ENCODE measurements around the gene ARHGAP12.
"Not testable (repeated sequence)": the region's sequence is repeated elsewhere in the genome, so short reads cannot be mapped to it uniquely, and the experiment has no call there.

ARHGAP12 gene

DNA sequence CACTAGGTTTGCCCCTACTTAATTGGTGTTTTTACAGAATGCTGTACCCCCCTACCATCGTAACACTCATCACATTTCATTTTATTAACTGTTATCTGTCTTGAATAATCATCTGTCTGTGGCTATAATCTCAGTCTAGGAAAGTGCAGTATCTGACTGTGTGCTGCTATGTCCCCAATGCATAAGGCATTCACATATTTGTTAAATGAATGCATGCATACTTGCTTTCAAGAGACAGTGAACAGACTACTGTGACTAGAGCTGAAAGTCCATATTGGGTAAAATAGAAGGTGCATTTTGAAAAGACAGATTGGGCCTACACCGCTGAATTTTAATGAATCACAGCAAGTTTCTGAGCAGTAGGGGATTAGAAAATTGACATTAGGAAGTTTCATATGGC lies 112.3 kb downstream of the ARHGAP12 start:
- DNase-seq, result no peak

DNA sequence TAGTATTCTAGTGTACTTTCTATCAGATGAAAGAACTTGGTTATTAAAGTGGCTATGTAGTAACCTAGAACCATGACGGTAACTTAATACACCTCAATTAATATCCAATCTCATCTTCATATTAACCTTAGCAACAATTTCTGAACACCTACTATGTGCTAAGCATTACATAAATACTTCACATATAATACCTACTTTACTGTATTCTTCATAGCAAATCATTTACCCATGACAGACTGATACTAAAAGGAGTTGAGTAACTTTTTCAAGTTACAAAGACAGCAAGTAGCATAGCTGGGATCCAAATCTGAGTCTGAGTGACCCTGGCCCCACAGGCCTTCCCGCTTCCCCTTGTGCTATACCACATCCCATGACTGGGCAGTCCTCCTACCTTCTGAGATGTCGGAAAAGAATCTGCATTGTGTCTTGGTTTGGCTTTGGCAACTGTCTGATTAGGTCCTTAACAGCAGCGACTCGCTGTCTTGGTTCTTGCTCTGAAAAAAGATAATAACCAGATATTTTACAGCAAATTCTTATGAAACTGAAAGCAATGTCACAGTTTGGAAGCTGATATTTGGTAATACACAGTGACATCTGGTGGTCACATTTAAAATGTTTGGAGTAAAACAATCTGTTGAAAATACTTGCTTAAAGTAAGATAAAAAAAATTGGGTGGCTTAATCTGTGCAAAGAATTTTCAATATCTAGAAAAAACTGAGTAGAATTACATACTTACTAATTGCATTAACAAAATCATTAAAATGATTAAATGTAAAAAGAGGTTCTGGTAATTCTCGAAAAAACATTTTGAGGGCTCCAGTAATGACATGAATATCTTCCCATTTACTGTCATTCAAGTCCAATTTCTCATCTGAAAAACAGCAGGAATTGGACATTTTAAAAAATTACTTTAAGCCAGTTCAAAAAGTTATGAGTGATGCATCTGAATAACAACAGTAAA lies 120.1 kb downstream of the ARHGAP12 start:
- DNase-seq, result peak; percentile 21

DNA sequence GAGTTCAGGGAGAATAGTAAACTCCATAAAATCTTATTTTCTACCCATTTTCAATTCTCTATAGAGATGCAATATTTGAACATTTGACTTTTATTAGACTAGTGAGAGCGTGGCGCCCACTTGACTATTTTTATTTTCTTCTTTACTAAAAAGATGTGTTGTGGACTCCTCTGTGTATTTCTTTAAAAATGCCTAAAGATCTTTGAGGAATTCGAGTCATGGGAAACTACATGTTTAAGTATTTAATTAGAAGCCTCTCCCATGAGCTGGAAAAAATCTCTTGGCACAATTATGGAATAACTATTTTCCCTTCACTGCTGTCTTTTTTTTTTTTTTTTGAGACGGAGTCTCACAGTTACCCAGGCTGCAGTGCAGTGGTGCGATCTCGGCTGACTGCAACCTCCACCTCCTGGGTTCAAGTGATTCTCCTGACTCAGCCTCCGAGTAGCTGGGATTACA lies 124.2 kb downstream of the ARHGAP12 start:
- no peak for DNase-seq

DNA sequence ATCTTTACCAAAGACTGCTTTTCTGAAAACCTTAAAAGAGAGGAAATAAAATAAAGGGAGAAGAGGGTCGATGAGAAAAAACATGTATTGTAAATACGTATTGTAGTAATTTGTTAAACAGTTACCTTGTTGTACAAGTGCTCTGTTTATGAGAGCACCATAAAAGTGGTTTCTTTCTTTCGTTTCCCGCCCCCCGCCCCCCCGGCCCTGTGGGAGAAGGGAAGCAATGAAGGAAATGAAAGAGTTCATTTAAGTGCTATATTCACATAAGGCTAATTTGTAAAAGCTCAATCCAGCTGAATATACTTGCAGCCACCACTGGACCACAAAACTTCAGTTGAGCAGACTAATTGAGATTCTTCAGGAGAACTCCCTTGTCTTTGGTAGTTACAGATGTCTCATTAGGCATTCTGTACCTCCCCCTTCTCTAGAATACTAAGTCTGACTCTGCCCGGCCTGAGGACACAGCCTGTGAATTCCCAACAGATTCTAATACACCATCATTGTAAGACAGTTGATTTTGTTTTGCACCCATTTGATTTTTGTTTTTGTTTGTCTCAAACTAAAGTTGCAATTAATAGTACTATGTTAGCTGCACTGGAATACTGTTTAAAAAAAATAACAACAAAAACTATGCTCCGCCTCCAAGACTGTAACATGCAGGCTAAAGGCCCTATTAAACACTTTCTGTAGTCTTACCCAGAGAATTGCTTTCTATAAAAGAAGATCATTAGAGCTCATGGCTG lies 124.9 kb downstream of the ARHGAP12 start:
- no peak for DNase-seq

DNA sequence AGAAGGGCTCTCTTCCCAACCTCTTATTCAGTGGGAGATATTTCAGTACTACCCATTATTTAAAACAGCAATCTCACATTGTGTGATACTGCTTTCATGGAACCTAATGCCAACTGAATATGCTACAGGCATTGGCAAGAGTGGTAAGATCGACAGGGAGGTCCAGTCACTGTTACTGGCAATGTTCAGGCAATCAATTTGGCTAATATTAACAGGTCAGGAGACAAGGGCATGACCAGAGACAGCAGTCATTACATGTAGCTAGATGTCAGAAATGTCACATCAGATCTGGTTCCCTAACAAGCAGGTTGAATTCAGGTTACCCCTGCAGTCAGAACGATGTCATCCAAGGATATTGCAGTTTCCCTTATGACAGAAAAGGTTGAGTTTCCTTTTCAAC lies 129.4 kb downstream of the ARHGAP12 start:
- no peak for DNase-seq

DNA sequence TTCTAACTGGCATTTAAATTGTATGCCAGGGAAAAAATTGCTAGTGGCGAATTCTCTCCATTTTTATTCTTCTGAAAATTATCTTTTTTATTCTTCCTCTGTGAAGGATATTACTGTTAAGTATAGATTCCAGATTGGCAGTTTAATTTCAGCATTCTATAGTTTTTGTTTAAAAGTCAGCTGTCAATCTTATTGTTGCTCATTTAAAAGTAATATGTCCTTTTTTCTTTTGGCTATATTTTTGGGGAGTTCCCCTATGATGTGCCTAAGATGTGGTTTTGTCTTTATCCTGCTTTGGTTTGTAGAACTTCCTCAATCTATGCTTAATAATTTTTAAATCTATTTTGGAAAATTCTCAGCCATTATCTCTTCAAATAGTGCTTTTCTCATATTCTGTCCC lies 135.9 kb downstream of the ARHGAP12 start:
- DNase-seq, result no peak

DNA sequence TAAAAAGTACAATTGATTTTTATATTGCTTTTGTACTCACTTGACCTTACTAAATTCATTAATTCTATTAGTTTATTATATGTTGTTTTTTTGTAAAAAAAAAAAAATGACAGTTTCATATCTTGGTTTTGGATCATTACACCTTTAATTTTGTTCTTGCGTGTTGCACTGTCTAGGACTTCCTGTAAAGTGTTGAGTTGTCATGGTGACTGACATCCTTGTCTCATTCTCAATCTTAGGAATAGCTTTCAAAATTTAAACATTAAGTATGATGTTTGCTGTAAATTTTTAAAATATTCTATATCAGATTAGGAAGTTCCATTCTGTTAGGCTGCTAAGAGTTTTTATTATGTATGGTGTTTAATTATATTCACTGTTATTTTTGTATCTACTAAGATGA lies 139.1 kb downstream of the ARHGAP12 start:
- no peak for DNase-seq

DNA sequence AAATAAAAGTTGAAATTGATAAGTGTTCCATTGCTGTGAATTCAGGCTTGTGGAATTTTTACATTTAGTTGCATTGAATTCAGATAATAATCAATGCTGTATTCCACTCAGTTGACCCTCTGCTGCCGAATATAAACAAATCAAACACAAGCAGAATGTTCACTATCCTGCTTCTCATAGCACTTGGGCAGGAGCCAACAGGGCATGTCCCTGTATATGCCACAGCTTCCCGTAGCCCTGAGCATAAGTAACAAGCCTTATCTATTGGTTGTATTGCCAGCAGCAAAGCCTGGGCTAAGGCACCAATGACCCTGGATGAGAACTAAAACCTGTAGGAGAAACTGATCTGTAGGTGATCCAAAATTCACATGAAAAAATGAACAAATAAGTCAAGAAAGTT lies 145.9 kb downstream of the ARHGAP12 start:
- no peak for DNase-seq

DNA sequence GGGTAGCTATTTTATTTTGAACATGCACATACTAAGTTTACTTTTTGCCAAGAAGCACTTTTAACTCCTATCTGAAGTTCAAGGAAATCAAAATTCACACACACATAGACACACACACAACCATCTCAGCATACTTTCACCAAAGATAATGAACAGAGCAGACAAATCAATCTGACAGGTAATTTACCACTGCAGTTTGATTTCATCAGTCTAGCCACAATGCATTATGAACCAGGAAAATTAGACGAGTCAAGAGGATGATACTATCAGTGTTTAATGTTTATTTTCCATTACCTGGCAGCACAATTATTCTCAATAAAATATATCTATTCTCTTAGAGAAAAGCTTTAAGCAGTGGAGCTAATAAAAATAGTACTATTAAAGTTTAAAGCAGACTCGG lies 147.9 kb downstream of the ARHGAP12 start:
- no peak for DNase-seq

DNA sequence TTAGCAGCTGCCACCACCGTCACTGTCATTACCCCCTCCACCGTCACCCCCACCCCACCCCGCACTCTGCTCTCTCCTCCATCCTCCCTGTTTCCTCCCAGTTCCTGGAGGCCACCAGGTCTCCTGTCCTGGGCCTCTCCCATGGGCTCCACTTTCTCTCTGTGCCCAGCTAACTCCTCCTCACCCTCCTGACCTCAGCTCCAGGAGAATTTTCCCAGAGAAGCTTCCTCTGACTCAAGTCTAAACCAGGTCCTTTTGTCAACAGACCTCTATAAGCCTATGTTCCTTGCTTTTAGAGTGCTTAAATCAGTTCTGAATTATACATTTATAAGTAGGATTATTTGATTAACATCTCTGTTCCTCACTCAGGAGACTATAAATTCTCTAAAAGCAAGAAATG lies 150.0 kb downstream of the ARHGAP12 start:
- DNase-seq, result no peak

DNA sequence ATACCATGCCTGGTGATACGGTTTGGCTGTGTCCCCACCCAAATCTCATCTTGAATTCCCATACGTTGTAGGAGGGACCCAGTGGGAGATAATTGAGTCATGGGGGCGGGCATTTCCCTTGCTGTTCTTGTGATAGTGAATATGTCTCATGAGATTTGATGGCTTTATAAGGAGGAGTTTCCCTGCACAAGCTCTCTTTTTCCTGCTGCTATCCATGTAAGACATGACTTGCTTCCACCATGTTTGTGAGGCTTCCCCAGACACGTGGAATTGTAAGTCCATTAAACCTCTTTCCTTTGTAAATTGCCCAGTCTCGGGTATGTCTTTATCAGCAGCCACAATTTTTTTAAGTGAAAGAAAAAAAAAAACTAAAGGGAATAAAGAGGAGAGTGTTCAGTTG lies 152.5 kb downstream of the ARHGAP12 start:
- DNase-seq, result no peak

DNA sequence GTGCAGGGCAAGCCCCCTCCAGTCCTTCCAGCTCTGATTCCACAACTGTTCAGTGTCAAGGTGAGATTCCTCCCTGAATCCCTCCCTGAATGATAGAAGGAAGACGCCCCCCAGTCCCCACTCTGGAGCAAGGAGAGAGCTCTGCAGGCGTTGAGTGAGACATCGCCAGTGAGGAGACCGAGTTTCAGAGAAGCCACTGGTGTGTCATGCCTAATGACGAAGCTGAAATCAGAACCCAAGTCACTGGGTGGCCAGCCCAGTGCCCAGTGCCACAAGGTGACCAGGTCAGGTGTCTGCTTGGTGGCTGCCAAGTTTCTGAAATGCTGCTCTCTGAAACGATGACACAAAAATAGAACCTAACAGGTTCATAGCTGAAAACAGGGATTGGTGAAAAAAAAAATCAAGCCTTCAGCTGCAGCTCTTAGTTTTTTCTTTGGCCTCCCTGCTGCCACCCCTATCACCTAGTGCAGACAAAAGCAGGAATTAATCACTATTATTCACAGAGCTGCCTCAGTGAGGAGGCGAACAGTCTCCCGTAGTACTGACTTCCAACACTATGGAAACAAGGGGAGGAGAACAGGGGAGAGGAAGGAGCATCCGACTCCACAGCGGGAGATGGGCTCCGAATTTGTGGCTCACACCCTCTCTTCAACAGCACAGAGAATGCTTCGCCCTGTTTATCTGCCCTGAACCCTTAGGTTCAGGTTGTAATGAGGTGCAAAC lies 153.5 kb downstream of the ARHGAP12 start:
- no peak for DNase-seq

DNA sequence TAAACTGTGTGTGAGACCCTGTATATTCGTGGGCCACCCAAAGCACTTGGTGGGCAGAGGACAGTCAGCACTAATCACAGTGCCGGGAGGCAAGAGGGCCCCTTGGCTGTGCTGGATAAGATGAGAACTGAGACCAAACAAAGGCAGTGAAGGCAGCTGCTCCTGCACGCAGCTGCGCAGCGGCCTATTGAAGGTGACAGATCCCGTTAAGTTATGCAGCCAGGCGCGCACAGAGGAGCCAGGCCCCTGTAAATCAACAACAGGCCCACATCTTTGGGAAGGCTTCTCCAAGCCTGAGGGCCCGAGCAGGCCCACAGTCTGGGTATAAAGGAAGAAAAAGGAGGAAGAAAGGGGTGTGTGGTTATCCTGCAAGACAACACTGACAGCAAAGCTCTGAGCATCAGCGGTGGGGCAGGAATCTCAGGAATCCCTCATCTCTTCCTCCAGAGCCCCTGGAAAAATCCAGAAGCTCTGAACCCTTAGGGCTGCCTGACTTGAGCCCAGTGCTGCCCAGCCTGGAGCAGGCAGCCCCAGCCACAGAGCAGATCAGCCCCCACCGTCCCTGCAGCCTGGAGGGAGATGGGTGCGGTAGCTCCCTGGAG lies 154.2 kb downstream of the ARHGAP12 start:
- DNase-seq, result peak; percentile 15

DNA sequence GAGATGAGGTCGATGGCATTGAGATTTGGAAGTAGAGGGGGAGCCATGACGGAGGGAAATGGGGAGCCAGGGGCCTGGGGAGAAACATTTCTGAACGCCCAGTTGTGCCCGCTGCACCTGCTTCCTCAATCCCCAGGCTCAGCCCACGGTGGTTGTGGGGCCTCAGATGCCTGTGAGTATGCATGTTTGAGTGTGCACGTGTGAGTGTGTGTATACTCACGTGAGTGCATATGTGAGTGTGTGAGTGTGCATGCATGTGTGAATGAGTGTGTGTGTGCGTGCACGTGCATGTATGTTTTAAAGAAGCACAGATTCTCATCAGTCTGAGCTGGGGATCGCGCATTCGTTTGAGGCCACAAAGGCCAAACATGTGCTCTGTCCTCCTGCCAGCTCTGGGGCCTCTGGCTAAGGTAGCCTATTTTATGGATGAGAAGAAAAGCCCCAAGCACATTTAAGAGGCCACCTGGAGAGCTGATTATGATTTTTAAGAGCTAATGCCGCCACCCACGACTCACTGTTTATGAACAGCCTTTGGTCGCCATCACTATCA lies 154.8 kb downstream of the ARHGAP12 start:
- DNase-seq, result no peak

DNA sequence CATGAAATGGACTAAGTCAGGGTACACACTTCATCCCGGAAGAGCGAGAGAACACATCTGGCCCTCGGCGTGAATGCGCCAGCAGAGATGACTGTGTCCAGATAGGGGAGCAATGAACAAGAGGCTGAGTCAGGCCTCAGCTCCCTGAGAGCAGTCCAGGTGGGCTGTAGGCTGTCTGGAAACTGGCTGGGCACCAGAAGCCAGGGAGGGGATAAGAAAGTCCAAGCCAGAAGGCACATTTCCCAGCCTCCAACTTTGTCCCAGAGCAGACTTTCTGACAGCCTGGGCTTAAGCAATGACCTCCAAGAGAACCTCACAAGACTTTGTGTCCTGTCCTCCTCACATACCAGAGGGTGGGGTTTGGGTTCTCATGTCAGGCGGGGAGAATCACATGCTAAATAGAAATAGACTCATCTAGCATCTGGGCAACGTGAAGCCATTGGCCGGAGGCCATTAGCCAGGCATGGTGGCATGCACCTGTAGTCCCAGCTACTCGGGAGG lies 157.2 kb downstream of the ARHGAP12 start:
- no peak for DNase-seq

DNA sequence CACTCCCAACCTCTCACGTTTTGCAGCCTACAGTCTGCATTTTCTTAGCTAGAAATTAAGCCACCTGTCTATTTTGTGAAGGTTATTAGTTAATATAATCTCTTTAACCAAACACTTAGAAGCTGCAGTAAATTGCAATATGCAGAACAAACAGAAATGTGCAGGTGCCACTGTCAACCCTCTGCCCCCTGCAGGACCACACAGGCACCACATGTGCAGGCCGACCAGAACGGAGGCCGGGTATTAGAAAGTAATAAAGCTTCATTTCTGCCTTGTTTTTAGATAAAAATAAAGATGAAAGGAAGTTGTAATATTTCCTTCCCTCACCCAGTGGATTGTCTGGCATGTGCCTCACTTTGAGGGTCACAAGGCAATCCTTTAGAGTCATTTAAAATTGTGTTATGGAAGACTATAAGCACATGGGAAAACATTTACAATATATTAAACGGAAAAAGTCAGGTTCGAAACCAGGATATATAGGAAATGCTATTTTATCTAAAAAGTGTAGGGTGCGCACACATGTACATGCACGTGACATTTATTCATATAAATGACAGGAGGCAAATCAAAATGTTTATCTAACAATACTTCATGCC lies 158.2 kb downstream of the ARHGAP12 start:
- peak; percentile 23 for DNase-seq

DNA sequence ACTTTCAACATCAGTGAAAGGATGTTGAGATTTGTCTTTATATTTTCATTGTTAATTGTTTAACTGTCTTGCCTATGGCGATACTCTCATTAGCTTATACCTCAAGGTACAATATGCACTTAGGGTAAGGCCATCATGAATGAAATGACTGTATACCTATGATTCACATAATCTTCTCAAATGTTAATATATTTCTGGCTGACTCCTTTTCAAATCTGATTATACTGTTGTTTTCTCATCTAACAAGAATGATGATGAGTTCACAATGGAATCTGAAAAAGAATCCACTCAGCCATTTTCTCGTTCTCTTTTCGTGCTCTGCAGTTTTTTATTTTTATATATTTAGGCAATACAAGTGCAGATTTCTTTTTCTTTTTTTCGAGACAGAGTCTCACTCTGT lies 159.1 kb downstream of the ARHGAP12 start:
- no peak for DNase-seq

DNA sequence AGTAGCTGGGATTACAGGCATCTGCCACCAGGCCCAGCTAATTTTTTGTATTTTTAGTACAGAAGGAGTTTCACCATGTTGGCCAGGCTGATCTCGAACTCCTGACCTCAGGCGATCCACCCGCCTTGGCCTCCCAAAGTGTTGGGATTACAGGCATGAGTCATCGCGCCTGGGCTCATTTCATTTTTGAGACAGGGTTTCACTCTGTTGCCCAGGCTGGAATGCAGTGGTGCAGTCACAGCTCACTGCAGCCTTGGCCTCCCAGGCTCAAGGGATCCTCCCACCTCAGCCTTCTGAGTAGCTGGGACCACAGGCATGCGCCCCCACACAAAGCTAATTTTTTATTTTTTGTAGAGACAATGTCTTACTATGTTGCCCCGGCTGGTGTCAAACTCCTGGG lies 159.7 kb downstream of the ARHGAP12 start:
- not testable (repeated sequence) for DNase-seq

DNA sequence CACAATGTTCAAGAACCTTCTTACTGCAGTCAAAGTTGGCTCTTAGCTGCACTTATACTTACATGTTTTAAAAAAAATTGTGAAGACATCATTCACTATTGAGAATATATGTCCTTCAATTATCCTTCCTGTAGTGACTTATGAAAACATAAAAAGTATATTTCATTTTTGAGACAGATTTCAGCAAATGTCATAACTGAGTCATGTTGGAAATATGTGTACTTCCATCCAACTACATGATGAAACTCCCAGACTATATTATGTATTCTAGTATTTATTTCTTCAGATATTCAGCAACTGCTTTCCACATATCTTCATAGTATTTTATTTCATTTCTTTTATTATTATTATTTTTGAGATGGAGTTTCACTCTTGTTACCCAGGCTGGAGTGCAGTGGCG lies 160.2 kb downstream of the ARHGAP12 start:
- no peak for DNase-seq

DNA sequence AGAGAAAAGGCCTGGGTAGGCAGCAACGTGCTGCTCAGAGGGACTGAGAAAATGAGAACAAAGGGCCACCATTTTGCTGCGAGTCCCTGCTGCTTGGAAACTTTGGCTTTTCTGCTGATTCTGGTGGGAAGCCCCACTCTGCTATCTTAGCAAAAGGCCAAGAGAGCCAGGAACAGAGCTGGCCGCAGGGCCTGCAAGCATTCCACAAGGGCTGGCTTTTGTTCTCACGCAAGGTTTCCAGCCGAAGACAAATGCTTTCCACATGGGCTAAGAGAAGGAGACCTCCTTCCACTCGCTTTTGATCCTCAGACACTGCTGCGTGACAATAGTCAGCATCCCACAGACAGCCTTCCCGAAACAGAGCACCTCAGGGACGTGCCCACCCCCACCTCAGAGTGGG lies 163.1 kb downstream of the ARHGAP12 start:
- DNase-seq, result no peak

DNA sequence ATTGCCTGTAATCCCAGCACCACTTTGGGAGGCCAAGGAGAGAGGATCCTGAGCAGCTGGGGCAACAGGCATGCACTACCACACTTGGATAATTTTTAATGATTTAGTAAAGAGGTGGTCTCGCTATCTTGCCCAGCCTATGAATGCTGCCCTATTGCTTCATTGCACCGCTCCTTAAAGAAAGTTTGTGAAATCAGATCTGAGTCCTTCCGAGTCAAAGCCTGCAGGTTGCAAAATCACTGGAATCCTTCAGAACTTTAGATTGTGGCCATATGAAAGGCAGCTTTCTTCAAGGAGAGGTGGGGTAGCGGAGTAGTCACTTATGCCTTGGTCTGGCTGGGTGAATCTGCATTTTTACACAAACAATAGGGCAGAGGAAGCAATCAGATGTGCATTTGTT lies 166.3 kb downstream of the ARHGAP12 start:
- no peak for DNase-seq

DNA sequence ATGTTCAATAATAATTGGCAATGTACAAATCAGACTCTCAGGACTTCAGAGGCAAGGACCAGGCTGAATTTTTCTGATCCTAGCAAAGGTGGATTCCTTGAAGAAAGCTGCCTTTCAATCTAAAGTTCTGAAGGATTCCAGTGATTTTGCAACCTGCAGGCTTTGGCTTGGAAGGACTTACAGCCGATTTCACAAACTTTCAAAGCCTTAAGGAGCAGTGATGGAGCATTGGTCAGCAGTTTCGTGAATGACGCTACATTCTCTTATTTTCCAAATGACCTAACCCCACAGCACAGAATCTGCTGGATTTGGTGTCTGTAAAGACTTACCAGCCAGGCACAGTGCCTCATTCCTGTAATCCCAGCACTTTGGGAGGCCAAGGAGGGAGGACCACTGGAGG lies 167.5 kb downstream of the ARHGAP12 start:
- no peak for DNase-seq

Measured in NCI-H82 (cell line).